GM10248 (cell line): ENCODE measurements around the gene KRTAP6-3.

Source experiments
- CTCF ChIA-PET: fragments of 300-600 bp; sonication (Branson Sonifier 250); formaldehyde crosslinking; extraction: SDS; loops from one replicate; lab custom pipeline; 2021; ENCODE audit warnings: antibody characterized with exemption; lab: Yijun Ruan, JAX
- POLR2A ChIA-PET: fragments of 350-650 bp; sonication (Branson Sonifier 250); formaldehyde crosslinking; extraction: SDS; loops from one replicate; lab custom pipeline; 2020; ENCODE audit warnings: antibody characterized with exemption; lab: Yijun Ruan, JAX
- DNase-seq: peaks from one replicate; pipeline ENCODE4 v3.0.0; 2012; ENCODE audit errors: extremely low spot score
- CTCF ChIP-seq: IDR thresholded peaks from 2 replicates; pipeline ENCODE4 v1.5.1; 2012; ENCODE audit warnings: mild to moderate bottlenecking, low read depth; ENCODE audit errors: extremely low read depth, missing control alignments, control extremely low read depth

Gene KRTAP6-3

GRCh38 chr21:30567617-30568016 lies 24.6 kb upstream of the KRTAP6-3 start:
- TF ChIP-seq CTCF, result no peak
- POLR2A ChIA-PET, result no interaction called here
- CTCF ChIA-PET, result no interaction called here
- no peak for DNase-seq

GRCh38 chr21:30577766-30578165 lies 14.5 kb upstream of the KRTAP6-3 start:
- CTCF ChIA-PET, result interaction anchor here (1.5 kb wide), 1 partner anchor 9 kb away, joined by 3 read pairs; no protein-coding TSS in a partner anchor

GRCh38 chr21:30579346-30579745 lies 12.9 kb upstream of the KRTAP6-3 start:
- POLR2A ChIA-PET, result no interaction called here
- TF ChIP-seq CTCF, result no peak
- no peak for DNase-seq
- CTCF ChIA-PET, result no interaction called here

More at GRCh38 chr21:30577766-30578165, 14.5 kb upstream of the KRTAP6-3 start:
- TF ChIP-seq CTCF, result no peak
- POLR2A ChIA-PET, result no interaction called here
- DNase-seq, result no peak

GRCh38 chr21:30580132-30580531 lies 12.1 kb upstream of the KRTAP6-3 start:
- no peak for DNase-seq
- ChIA-PET CTCF (no interaction called here), POLR2A (no interaction called here)
- no peak for TF ChIP-seq CTCF

- CTCF ChIA-PET, result no interaction called here
- TF ChIP-seq CTCF, result no peak
- DNase-seq, result no peak
- POLR2A ChIA-PET, result no interaction called here
Observed at GRCh38 chr21:30582870-30583269, 9.4 kb upstream of the KRTAP6-3 start.

GRCh38 chr21:30590297-30590696 lies 1.9 kb upstream of the KRTAP6-3 start, which contains the start of gene KRTAP22-2:
TSS of gene KRTAP22-2 (minus strand) at chr21:30590397.
- no peak for TF ChIP-seq CTCF
- DNase-seq, result no peak
- ChIA-PET POLR2A (no interaction called here), CTCF (no interaction called here)

- ChIA-PET POLR2A (no interaction called here), CTCF (no interaction called here)
- no peak for DNase-seq
- TF ChIP-seq CTCF, result no peak
Observed at GRCh38 chr21:30598802-30599201, 6.6 kb downstream of the KRTAP6-3 start, which contains the start of gene KRTAP6-2. TSS of gene KRTAP6-2 (minus strand) at chr21:30598902. CDS start at chr21:30598874, 28 bp downstream.
